HG03175 (cell line): ENCODE data around the gene COG4.

Experiments used
- ATAC-seq: cut with Tn5 transposase; IDR thresholded peaks from one replicate; pipeline ENCODE4 v1.9.1; 2021; ENCODE audit warnings: mild to moderate bottlenecking, moderate library complexity; ENCODE audit not compliant: unreplicated experiment

Gene COG4

DNA sequence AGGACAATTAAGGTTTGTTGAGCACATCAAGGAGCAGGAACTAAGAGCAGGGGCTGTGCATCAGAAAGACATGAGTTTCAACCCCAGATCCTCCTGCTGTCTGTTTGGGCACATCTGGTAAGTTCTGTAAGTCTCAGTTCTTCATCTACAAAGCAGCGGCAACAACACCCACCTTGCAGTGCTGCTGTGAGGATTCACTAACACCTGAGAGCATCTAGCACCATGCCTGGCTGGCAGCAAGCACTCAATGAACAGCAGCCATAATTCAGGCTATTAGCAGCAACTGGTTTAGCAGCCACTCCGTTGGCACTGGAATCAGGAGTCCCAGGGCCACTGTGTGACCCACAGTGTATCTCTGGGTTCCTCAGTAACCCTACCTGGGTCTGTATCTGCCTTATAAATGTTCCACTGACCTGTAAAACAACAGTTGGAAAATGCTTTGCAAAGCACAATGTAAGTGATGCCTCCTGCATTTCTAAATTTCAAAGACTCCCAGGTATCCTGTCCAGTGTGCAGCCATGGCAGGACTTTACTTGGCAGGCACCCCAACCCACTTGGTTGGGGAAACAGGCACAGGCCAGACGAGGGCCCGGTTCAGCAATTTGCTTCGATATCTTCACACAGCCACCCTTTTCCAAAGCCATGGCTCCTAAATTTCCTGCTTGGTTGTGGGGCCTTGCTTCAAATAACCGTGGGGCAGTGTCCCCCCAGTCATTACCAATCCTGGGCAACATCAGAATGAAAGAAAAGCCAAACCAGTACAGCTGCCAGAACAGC is 88.7 kb downstream of the COG4 start:
- no peak for ATAC-seq

DNA sequence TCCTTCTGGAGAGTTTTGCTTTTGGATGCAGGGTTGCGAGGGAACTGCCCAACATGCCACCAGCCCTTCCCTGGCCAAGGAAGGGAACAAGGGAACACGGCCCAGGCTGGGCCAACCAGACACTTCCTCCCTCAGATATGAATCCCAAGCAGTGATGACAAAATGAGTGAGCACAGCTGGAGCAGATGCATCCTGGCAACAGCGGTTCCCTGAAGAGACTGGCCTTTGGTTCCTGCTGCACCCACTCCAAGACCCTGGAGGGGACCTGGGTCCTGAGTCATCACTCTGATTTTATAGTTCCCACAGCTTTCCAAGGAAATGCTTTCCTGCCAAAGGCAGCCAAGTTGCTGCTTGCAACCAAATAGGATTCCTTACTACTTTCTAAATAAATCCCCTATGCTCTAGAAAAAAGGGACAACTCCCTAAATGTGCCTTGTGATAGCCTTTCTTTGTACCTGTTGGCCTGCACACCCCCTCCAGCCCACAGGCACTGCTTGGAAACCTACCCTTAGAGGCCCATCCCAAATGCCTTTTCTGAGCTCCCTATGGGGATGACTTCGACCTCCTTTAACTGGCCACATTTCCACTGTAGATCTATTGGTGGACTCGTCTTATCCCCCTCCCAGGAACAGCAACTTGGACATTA is 89.8 kb downstream of the COG4 start:
- ATAC-seq = no peak

DNA sequence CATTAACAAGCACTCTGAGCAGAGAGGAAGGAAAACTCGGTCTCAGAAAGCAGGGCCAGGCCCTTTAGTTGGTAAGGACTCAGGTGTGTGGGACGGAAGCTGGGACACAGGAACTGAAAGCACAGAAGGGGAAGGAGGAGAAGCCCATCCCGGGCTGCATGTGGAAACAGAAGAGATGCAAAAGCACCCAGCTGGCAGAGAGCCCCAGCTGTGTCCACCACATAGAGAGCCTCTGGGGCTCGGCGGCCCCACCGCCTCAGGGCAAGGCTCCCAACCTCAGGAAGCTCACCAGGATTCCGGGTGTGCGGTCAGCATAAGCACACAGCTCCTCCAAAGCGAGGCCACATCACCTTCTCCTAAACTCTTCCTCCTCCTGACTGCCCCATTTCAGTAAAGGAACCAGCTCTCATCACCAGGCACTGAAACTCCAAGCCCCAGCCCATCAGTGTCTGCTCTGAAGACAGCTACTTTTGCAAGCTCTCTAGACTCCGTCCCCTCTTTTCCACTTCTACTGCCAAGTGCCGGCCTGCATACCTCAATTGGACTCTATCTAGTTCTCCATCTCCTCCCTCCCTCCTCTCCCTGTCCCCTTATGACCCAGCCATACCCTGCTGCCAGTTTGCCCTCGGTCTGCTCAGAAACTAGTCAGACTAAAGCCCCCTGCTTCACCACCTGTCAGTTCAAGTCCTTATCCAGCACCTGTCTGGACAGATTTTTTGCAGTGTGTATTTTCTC is 90.5 kb downstream of the COG4 start:
- ATAC-seq = no peak

DNA sequence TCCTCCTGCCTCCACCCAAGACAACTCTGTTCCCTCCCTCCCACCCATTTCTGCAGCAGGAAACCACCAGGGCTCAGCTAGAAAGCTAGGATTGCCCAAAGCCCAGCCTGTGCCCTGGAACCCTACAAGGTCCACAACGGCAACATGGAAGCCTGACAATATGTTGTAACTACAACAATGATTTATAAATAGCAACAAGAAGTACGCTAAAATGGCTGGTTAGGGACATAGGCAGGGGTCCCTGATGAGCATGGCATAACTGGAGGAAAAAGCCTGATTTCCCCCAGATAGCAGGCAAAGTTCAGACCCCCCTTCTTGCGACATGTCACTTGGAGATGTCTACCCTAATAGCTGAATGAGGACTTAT is 91.0 kb downstream of the COG4 start:
- no peak for ATAC-seq

DNA sequence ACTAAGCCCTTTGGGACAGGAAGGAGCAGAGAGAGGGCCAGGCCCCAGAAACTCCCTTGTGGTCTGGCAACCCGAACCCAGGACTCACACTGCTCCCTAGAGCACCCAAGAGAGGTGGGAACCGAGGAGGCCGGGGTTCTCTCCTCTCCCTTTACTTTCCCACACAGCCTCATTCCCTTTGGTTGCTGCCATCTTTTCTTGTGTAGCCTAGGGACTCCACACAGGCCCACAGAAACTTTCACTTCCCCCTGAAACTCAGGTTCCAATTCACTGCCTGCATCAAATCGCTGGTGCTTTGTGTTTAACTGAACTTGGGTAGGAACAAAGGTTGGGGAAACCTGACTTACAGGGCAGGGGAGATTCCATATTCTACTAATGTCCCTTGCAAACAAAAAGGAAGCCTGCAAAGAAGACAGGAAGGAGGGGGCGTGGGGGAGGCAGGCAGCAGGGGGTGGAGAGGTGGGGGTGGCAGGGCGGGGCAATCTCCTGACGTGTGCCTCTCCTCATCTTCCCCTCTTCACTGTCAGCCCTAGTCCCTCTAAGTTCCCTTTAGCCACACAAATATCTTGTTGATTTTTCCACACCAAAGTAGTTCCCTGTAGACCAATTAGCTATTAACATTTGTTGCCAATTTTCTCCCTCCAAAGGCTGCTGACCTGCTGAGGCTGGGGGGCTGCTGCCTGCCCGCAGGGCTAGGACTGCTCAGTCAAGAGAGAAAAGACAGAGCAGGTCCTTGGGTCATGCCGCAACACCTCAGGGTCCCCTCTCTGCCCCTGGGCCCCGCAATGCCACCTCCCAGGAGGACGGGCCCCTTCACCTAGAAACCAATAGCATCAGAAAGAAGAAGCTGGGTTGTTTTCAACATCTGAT is 92.5 kb downstream of the COG4 start:
- ATAC-seq = peak; percentile 47
